Astrocyte (in vitro differentiated cells and primary cell): Measurements from ENCODE around the gene CXCR4. TPM values are rescaled to one million over a fixed set of nuclear protein-coding genes. Genes with fewer than 3 reads are reported as not detected.

Experiments used
- DNase-seq: peaks from one replicate; pipeline ENCODE4 v3.0.0-alpha.2; 2010; ENCODE audit warnings: low read depth
- FAIRE-seq: peaks from 2 replicates; lab custom pipeline; 2011; peaks lifted over from hg19 to GRCh38; lab: Jason Lieb, UNC
- H2AFZ ChIP-seq: 2 replicates; pipeline ENCODE4 v1.6.0; 2012; ENCODE audit warnings: low read depth, low read length, inconsistent platforms
- H3K27ac ChIP-seq: 2 replicates; pipeline ENCODE4 v1.5.1; 2011; ENCODE audit warnings: low read depth, low read length, inconsistent platforms
- H3K27me3 ChIP-seq: 2 replicates; pipeline ENCODE4 v1.6.0; 2011; ENCODE audit warnings: low read length, inconsistent platforms; ENCODE audit not compliant: insufficient read depth
- H3K36me3 ChIP-seq: 2 replicates; pipeline ENCODE4 v1.5.1; 2011; ENCODE audit warnings: low read length, inconsistent platforms; ENCODE audit not compliant: insufficient read depth
- H3K4me1 ChIP-seq: 2 replicates; pipeline ENCODE4 v1.5.1; 2011; ENCODE audit warnings: low read length, inconsistent platforms; ENCODE audit not compliant: insufficient read depth
- H3K4me2 ChIP-seq: 2 replicates; pipeline ENCODE4 v1.6.0; 2012; ENCODE audit warnings: low read length, inconsistent platforms
- H3K4me3 ChIP-seq: 2 replicates; pipeline ENCODE4 v1.5.1; 2011; ENCODE audit warnings: low read depth, mild to moderate bottlenecking, low read length, inconsistent platforms; ENCODE audit not compliant: insufficient read depth
- H3K79me2 ChIP-seq: 2 replicates; pipeline ENCODE4 v1.6.0; 2012; ENCODE audit warnings: mild to moderate bottlenecking, low read length, inconsistent platforms; ENCODE audit not compliant: insufficient read depth
- H3K9ac ChIP-seq: 2 replicates; pipeline ENCODE4 v1.6.0; 2012; ENCODE audit warnings: mild to moderate bottlenecking, low read length, inconsistent platforms
- H3K9me3 ChIP-seq: 2 replicates; pipeline ENCODE4 v1.5.1; 2012; ENCODE audit warnings: low read depth, mild to moderate bottlenecking, low read length, inconsistent platforms; ENCODE audit not compliant: insufficient read depth
- H4K20me1 ChIP-seq: 2 replicates; pipeline ENCODE4 v1.6.0; 2012; ENCODE audit warnings: low read length, inconsistent platforms; ENCODE audit not compliant: insufficient read depth
- H3K27ac Mint-ChIP-seq: one replicate; pipeline ENCODE4 v1.8.0; 2021; ENCODE audit warnings: mild to moderate bottlenecking, mixed read lengths; ENCODE audit not compliant: unreplicated experiment
- H3K27me3 Mint-ChIP-seq: one replicate; pipeline ENCODE4 v1.8.0; 2021; ENCODE audit warnings: low read depth, mixed read lengths; ENCODE audit not compliant: unreplicated experiment
- H3K36me3 Mint-ChIP-seq: one replicate; pipeline ENCODE4 v1.8.0; 2021; ENCODE audit warnings: low read depth, mixed read lengths; ENCODE audit not compliant: unreplicated experiment
- H3K4me1 Mint-ChIP-seq: one replicate; pipeline ENCODE4 v1.8.0; 2021; ENCODE audit warnings: low read depth, mixed read lengths; ENCODE audit not compliant: unreplicated experiment
- H3K4me3 Mint-ChIP-seq: one replicate; pipeline ENCODE4 v1.8.0; 2021; ENCODE audit warnings: mild to moderate bottlenecking, moderate library complexity, mixed read lengths; ENCODE audit not compliant: unreplicated experiment
- H3K9me3 Mint-ChIP-seq: one replicate; pipeline ENCODE4 v1.8.0; 2021; ENCODE audit warnings: mild to moderate bottlenecking, mixed read lengths; ENCODE audit not compliant: unreplicated experiment
- CTCF ChIP-seq: IDR thresholded peaks from 2 replicates; pipeline ENCODE4 v1.5.1; 2011; ENCODE audit warnings: low read depth, mild to moderate bottlenecking, inconsistent platforms, low read length, moderate library complexity; ENCODE audit not compliant: insufficient read depth
- EZH2 ChIP-seq: IDR thresholded peaks from 2 replicates; pipeline ENCODE4 v1.6.1; 2012; ENCODE audit warnings: mild to moderate bottlenecking, low read length, inconsistent platforms; ENCODE audit not compliant: insufficient read depth
- total RNA-seq: library from RNA; stranded (reverse); gene quantifications from 2 replicates; pipeline ENCODE4 v1.2.1, GENCODE V29; 2021

The CXCR4 gene
- total RNA-seq, 1 donor from 2014 or later, result 4.1 TPM

- peaks cover 7% of the 10 kb centered on the region for H3K27me3 Mint-ChIP-seq
Measured at GRCh38 chr2:136112317-136113208, 5.4 kb downstream of the CXCR4 start.

DNA sequence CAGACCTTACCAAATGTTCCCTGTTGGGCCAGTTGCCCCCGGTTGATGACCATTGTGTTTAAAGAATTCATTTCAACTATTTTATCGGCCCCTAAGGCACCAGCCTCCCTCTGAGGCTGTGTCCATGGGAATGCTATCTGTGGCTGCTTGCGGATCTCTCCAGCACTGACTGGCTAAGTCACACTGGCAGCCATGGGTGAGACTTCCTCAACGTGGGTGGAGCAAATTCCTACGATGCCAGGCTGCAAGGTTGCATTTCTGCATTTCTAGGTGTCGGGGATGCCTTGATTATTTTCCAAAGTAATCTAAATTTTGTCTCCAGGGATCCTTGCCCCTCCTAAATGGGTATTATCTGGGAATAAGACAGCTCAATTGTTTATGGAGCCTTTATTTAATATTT is 6.2 kb downstream of the CXCR4 start:
- Mint-ChIP-seq H3K4me3 (no peak overlapping the region), H3K27ac (no peak overlapping the region), H3K9me3 (no peaks in the 10 kb centered on the region), H3K4me1 (no peaks in the 10 kb centered on the region), H3K36me3 (no peaks in the 10 kb centered on the region), H3K27me3 (peaks cover 7% of the 10 kb centered on the region)
- DNase-seq (no peak), FAIRE-seq (no peak)
- Histone ChIP-seq H3K9me3 (peaks cover 2% of the 10 kb centered on the region), H3K36me3 (no peaks in the 10 kb centered on the region), H3K4me1 (peaks cover 4% of the 10 kb centered on the region), H3K27ac (no peak overlapping the region), H3K9ac (no peak overlapping the region), H3K4me2 (no peak overlapping the region), H3K4me3 (no peak overlapping the region), H4K20me1 (no peaks in the 10 kb centered on the region), H2AFZ (no peak overlapping the region), H3K79me2 (no peaks in the 10 kb centered on the region), H3K27me3 (peaks cover 34% of the 10 kb centered on the region)
- TF ChIP-seq EZH2, result no peak
- no peak for TF ChIP-seq CTCF

More at GRCh38 chr2:136112317-136113208, 5.4 kb downstream of the CXCR4 start:
- Histone ChIP-seq H2AFZ (no peak overlapping the region), H3K4me2 (no peak overlapping the region), H4K20me1 (no peaks in the 10 kb centered on the region), H3K4me3 (no peak overlapping the region), H3K4me1 (peaks cover 11% of the 10 kb centered on the region), H3K27ac (no peak overlapping the region), H3K79me2 (no peaks in the 10 kb centered on the region), H3K9me3 (peaks cover 2% of the 10 kb centered on the region), H3K36me3 (no peaks in the 10 kb centered on the region), H3K9ac (no peak overlapping the region), H3K27me3 (peaks cover 36% of the 10 kb centered on the region)
- DNase-seq, result no peak
- Mint-ChIP-seq H3K9me3 (no peaks in the 10 kb centered on the region), H3K27ac (no peak overlapping the region), H3K36me3 (no peaks in the 10 kb centered on the region), H3K4me3 (no peak overlapping the region), H3K4me1 (no peaks in the 10 kb centered on the region)
- FAIRE-seq, result no peak
- no peak for TF ChIP-seq EZH2
- TF ChIP-seq CTCF, result no peak

DNA sequence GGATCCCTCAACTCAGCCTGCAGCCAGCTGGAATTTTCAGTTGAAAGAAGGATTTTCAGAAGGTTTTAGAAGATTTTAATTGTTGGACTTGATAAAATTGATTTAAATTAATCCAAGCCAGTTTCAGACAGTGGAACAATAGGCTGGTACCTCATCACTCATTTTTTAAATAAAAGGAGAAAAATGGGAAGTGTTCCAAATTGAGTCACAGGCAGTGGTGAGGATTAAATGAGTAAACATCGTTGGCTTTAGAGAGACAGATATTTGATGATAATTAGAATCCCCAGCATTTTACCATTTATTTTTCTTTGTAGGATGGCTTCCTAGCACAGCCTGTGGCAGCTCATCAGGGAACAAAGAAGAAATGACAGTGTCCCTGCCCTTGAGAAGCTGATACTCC is 7.4 kb downstream of the CXCR4 start:
- Mint-ChIP-seq H3K27ac (no peak overlapping the region), H3K36me3 (no peaks in the 10 kb centered on the region), H3K4me3 (no peak overlapping the region), H3K27me3 (peaks cover 7% of the 10 kb centered on the region), H3K9me3 (no peaks in the 10 kb centered on the region), H3K4me1 (no peaks in the 10 kb centered on the region)
- DNase-seq, result no peak
- peaks cover 2% of the 10 kb centered on the region for H3K9me3 ChIP-seq
- no peaks in the 10 kb centered on the region for H4K20me1 ChIP-seq
- no peak for FAIRE-seq
- no peaks in the 10 kb centered on the region for H3K4me1 ChIP-seq
- no peak overlapping the region for H3K4me2 ChIP-seq
- no peaks in the 10 kb centered on the region for H3K36me3 ChIP-seq
- no peak overlapping the region for H2AFZ ChIP-seq
- H3K79me2 ChIP-seq, result no peaks in the 10 kb centered on the region
- peaks cover 23% of the 10 kb centered on the region for H3K27me3 ChIP-seq
- H3K27ac ChIP-seq, result no peak overlapping the region
- H3K9ac ChIP-seq, result no peak overlapping the region
- TF ChIP-seq EZH2 (no peak), CTCF (no peak)
- H3K4me3 ChIP-seq, result no peak overlapping the region
